Prostate gland (tissue), 2 donors: ENCODE data around the gene RABGAP1L. TPM values are rescaled to one million over a fixed set of nuclear protein-coding genes. Genes with fewer than 3 reads are reported as not detected.
A peak's percentile ranks its signal among the peaks of the same experiment; 100 is the strongest.

Experiments used
- DNase-seq: peaks from one replicate; pipeline ENCODE4 v3.0.0-alpha.2; 2019; ENCODE audit warnings: low spot score
- H3K27ac ChIP-seq, 2 donors: fragments of 200-600 bp; sonication (generic); 2 replicates each; pipeline ENCODE4 v1.5.1; 2017 to 2019
- H3K27me3 ChIP-seq: fragments of 200-600 bp; sonication (generic); replicated peaks from 2 replicates; pipeline ENCODE4 v1.5.1; 2019; ENCODE audit not compliant: insufficient read depth
- H3K36me3 ChIP-seq, 2 donors: fragments of 200-600 bp; sonication (generic); 1 replicate in 1 of 2; 2 replicates in 1 of 2; pipeline versions ENCODE4 v1.5.1 to v1.8.1; 2017 to 2019
- H3K4me1 ChIP-seq: fragments of 200-600 bp; sonication (generic); replicated peaks from 2 replicates; pipeline ENCODE4 v1.5.1; 2019
- H3K4me3 ChIP-seq, 2 donors: fragments of 200-600 bp; sonication (generic); 2 replicates each; pipeline ENCODE4 v1.5.1; 2017 to 2019
- H3K9me3 ChIP-seq: fragments of 200-600 bp; sonication (generic); 2 replicates; pipeline ENCODE4 v1.5.1; 2017
- CTCF ChIP-seq, 4 experiments: fragments of 200-600 bp in 2 of 4; fragments of 450-650 bp in 2 of 4; sonication (generic) in 2 of 4; IDR thresholded peaks; 1 replicate in 3 of 4; 2 replicates in 1 of 4; pipeline ENCODE4 v1.5.1; 2016 to 2019; ENCODE audit warnings: antibody characterized with exemption in 4 of 4, mild to moderate bottlenecking in 2 of 4, moderate library complexity in 2 of 4
- POLR2A ChIP-seq: fragments of 450-650 bp; IDR thresholded peaks from one replicate; pipeline ENCODE4 v1.6.1; 2016; ENCODE audit warnings: antibody characterized with exemption, mild to moderate bottlenecking
- POLR2AphosphoS5 ChIP-seq: sonication (generic); formaldehyde crosslinking; IDR thresholded peaks from one replicate; pipeline ENCODE4 v1.6.1; 2017; ENCODE audit warnings: antibody characterized with exemption
- WGBS: methylation state at CpG from one replicate; pipeline ENCODE4 v1.1.5; 2018; 5-methylcytosine and 5-hydroxymethylcytosine counted together
- intact Hi-C: fragments of 100-400 bp; cut with DNase I; formaldehyde crosslinking; loops from one replicate; pipeline ENCODE4 v1.14.2; 2022
- total RNA-seq, 2 donors: library from RNA; depleted of rRNA; stranded (reverse); fragments of >200 nt; gene quantifications; one replicate each; pipeline ENCODE4 v1.1.0, GENCODE V29; 2016

RABGAP1L gene
- total RNA-seq, 2 donors from 2014 or later: 32.3 to 41.5 TPM

- intact Hi-C loops: no loop called here
- Histone ChIP-seq H3K9me3 (no peaks in the 10 kb centered on the region), H3K36me3 (no peaks in the 10 kb centered on the region), H3K4me3 (no peak overlapping the region), H3K4me1 (no peaks in the 10 kb centered on the region), H3K27ac (no peak overlapping the region), H3K27me3 (no peaks in the 10 kb centered on the region)
- no peak for DNase-seq
- TF ChIP-seq CTCF (IDR thresholded peaks at IDR 0.05): no peak
- TF ChIP-seq POLR2AphosphoS5: no peak
- TF ChIP-seq POLR2A: no peak
- 38% methylated on average over 2 of the region's 2 CpGs for WGBS
Measured at GRCh38 chr1:174871886-174872285, 712.6 kb downstream of the RABGAP1L start.

- H3K4me3 ChIP-seq: no peak overlapping the region
- WGBS: 77% methylated on average over 2 of the region's 2 CpGs
- no peaks in the 10 kb centered on the region for H3K4me1 ChIP-seq
- intact Hi-C loops: no loop called here
- no peaks in the 10 kb centered on the region for H3K27me3 ChIP-seq
- no peak for DNase-seq
- H3K27ac ChIP-seq: no peak overlapping the region
- no peaks in the 10 kb centered on the region for H3K9me3 ChIP-seq
- no peaks in the 10 kb centered on the region for H3K36me3 ChIP-seq
- TF ChIP-seq POLR2AphosphoS5 (no peak), CTCF (IDR thresholded peaks at IDR 0.05) (no peak), POLR2A (no peak)
Measured at GRCh38 chr1:174872615-174873058, 713.3 kb downstream of the RABGAP1L start.

- intact Hi-C loops: no loop called here
- TF ChIP-seq POLR2A (no peak), POLR2AphosphoS5 (no peak), CTCF (IDR thresholded peaks at IDR 0.05) (no peak)
- WGBS: 51% methylated on average over 11 of the region's 11 CpGs
- no peak for DNase-seq
- H3K27me3 ChIP-seq: no peaks in the 10 kb centered on the region
- no peaks in the 10 kb centered on the region for H3K4me1 ChIP-seq
- no peaks in the 10 kb centered on the region for H3K36me3 ChIP-seq
- H3K9me3 ChIP-seq: no peaks in the 10 kb centered on the region
- H3K4me3 ChIP-seq: no peak overlapping the region
- H3K27ac ChIP-seq: no peak overlapping the region
Measured at GRCh38 chr1:174874331-174875053, 715.2 kb downstream of the RABGAP1L start.

- DNase-seq: peak; percentile 13
- no peaks in the 10 kb centered on the region for H3K4me1 ChIP-seq
- H3K27ac ChIP-seq: no peak overlapping the region
- no peaks in the 10 kb centered on the region for H3K36me3 ChIP-seq
- no peaks in the 10 kb centered on the region for H3K9me3 ChIP-seq
- 57% methylated on average over 4 of the region's 4 CpGs for WGBS
- no peak for TF ChIP-seq CTCF (IDR thresholded peaks at IDR 0.05)
- TF ChIP-seq POLR2A: no peak
- TF ChIP-seq POLR2AphosphoS5: no peak
- no peaks in the 10 kb centered on the region for H3K27me3 ChIP-seq
- intact Hi-C loops: no loop called here
- H3K4me3 ChIP-seq: no peak overlapping the region
Measured at GRCh38 chr1:174875306-174875705, 716.0 kb downstream of the RABGAP1L start.

- WGBS: 73% methylated on average over 4 of the region's 4 CpGs
- no peak overlapping the region for H3K27ac ChIP-seq
- DNase-seq: no peak
Measured at GRCh38 chr1:174877208-174877673, 717.9 kb downstream of the RABGAP1L start.

More at GRCh38 chr1:174877208-174877673, 717.9 kb downstream of the RABGAP1L start:
- H3K27me3 ChIP-seq: no peaks in the 10 kb centered on the region
- TF ChIP-seq CTCF (IDR thresholded peaks at IDR 0.05) (no peak), POLR2AphosphoS5 (no peak), POLR2A (no peak)
- H3K4me1 ChIP-seq: no peaks in the 10 kb centered on the region
- intact Hi-C loops: no loop called here
- H3K9me3 ChIP-seq: no peaks in the 10 kb centered on the region
- H3K4me3 ChIP-seq: no peak overlapping the region
- no peaks in the 10 kb centered on the region for H3K36me3 ChIP-seq
